ENCODE data around the gene UGT1A8.

Gene UGT1A8

GRCh38 chr2:233593201-233593600 is 24.2 kb upstream of the UGT1A8 start:
- no peak overlapping the region for H3K4me3 ChIP-seq (ENCODE audit: low read depth, low read length)
- no peak for TF ChIP-seq CTCF (IDR thresholded peaks at IDR 0.05; ENCODE audit: low read depth, low read length)

- no peak overlapping the region for H3K4me3 ChIP-seq (ENCODE audit: low read depth, low read length)
- TF ChIP-seq CTCF (IDR thresholded peaks at IDR 0.05; ENCODE audit: low read depth, low read length): no peak
These were observed 19.9 kb upstream of the UGT1A8 start for GRCh38 chr2:233597522-233597921.

GRCh38 chr2:233598952-233599351 is 18.5 kb upstream of the UGT1A8 start:
- TF ChIP-seq CTCF (IDR thresholded peaks at IDR 0.05; ENCODE audit: low read depth, low read length): no peak
- no peak overlapping the region for H3K4me3 ChIP-seq (ENCODE audit: low read depth, low read length)

- no peak overlapping the region for H3K4me3 ChIP-seq (ENCODE audit: low read depth, low read length)
- no peak for TF ChIP-seq CTCF (IDR thresholded peaks at IDR 0.05; ENCODE audit: low read depth, low read length)
These were observed 17.0 kb upstream of the UGT1A8 start for GRCh38 chr2:233600386-233600785.

- no peak for TF ChIP-seq CTCF (IDR thresholded peaks at IDR 0.05; ENCODE audit: low read depth, low read length)
- no peak overlapping the region for H3K4me3 ChIP-seq (ENCODE audit: low read depth, low read length)
These were observed 15.4 kb upstream of the UGT1A8 start for GRCh38 chr2:233602076-233602475.

- no peak for TF ChIP-seq CTCF (IDR thresholded peaks at IDR 0.05; ENCODE audit: low read depth, low read length)
- no peak overlapping the region for H3K4me3 ChIP-seq (ENCODE audit: low read depth, low read length)
These were observed 13.9 kb upstream of the UGT1A8 start for GRCh38 chr2:233603520-233603919.

GRCh38 chr2:233604826-233605225 is 12.6 kb upstream of the UGT1A8 start:
- no peak overlapping the region for H3K4me3 ChIP-seq (ENCODE audit: low read depth, low read length)
- TF ChIP-seq CTCF (IDR thresholded peaks at IDR 0.05; ENCODE audit: low read depth, low read length): no peak
